ENCODE data around the gene SMAP2.

DNA sequence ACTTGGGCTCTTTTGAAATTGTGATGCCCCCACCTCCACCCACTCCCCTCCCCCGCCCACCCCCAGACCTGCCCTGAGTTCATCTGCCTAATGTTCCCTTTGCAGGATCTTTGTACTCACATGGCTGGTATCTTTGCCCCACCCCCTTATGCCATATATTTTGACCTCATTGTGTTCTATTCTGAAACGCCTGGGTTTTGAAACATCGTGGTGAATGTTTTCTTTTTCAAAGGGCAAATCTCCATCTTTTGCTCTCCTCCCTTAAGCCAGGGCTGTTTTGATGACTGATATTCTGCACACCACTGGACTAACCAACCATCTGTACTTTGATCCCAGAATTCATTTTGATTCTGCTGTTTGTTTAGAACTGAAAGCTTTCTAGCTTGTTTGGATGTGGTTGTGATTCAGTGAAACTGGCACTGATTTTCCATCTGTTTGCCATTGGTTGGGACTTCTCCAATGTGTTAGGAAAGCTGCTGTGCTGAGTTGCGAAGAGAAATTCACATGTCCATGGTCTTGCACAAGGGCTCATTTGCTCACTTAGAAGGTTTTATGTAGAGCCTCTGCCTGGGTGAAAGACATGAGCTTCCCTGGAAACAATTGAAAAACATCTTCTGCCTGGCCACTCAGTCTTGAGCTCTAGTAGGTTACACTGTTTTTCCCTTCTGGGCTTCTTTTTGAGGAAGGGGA, 16.5 kb downstream of the SMAP2 start:
- TF ChIP-seq POLR2A (IDR thresholded peaks at IDR 0.05; ENCODE audit: low read depth, low read length) (0 out of 2 replicates have a peak, but pooled peaks have one; percentile 20), POLR2AphosphoS5 (IDR thresholded peaks at IDR 0.05; ENCODE audit: low read depth, low read length) (no peak; the same call in 1 of the 2 replicates)
